SU-DHL-6 (cell line): ENCODE results near the gene RAI1.

ENCODE experiments used
- EZH2phosphoT487 ChIP-seq: fragments of 200-600 bp; sonication (generic), shearing (Covaris generic); conservative IDR thresholded peaks from 2 replicates; pipeline ENCODE4 v1.6.1; 2018; ENCODE audit warnings: mild to moderate bottlenecking, antibody characterized with exemption, low read length, moderate library complexity, mixed read lengths
- TF ChIP-seq, protein P1 (sequence below): fragments of 200-600 bp; sonication (generic); IDR thresholded peaks from one replicate; pipeline ENCODE4 v1.5.1; 2017; ENCODE audit warnings: antibody characterized with exemption, mild to moderate bottlenecking, low read length, moderate library complexity; ENCODE audit not compliant: insufficient read depth, poor library complexity, severe bottlenecking

DNA sequence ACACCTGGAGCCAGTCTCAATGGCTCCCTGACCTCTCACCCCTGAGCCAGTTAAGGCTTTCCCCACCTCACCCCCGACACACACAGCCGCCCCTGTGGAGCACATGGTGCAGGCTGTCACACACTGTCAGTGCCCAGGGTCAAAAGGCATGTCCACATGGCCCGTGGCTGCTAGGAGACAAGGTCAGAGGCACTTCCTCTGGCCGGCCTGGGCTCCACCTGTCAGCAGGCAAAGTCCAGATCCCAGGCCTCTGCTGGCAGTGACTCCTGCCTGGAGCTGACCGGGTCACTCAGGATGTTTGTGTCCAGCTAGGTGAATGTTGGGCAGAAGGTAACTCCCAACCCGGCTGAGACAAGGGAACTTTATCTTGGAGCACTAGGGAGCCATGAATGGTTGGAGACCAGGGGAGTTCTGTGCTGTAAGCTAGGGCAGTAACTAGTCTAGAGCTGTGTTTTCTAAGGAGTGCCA is 149.5 kb downstream of the RAI1 start:
- TF ChIP-seq, protein P1, sequence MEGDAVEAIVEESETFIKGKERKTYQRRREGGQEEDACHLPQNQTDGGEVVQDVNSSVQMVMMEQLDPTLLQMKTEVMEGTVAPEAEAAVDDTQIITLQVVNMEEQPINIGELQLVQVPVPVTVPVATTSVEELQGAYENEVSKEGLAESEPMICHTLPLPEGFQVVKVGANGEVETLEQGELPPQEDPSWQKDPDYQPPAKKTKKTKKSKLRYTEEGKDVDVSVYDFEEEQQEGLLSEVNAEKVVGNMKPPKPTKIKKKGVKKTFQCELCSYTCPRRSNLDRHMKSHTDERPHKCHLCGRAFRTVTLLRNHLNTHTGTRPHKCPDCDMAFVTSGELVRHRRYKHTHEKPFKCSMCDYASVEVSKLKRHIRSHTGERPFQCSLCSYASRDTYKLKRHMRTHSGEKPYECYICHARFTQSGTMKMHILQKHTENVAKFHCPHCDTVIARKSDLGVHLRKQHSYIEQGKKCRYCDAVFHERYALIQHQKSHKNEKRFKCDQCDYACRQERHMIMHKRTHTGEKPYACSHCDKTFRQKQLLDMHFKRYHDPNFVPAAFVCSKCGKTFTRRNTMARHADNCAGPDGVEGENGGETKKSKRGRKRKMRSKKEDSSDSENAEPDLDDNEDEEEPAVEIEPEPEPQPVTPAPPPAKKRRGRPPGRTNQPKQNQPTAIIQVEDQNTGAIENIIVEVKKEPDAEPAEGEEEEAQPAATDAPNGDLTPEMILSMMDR = no peak
- TF ChIP-seq EZH2phosphoT487 = no peak
